ENCODE data around the gene NPPC.
"Not testable (repeated sequence)": the region's sequence is repeated elsewhere in the genome, so short reads cannot be mapped to it uniquely, and the experiment has no call there.

Gene NPPC

DNA sequence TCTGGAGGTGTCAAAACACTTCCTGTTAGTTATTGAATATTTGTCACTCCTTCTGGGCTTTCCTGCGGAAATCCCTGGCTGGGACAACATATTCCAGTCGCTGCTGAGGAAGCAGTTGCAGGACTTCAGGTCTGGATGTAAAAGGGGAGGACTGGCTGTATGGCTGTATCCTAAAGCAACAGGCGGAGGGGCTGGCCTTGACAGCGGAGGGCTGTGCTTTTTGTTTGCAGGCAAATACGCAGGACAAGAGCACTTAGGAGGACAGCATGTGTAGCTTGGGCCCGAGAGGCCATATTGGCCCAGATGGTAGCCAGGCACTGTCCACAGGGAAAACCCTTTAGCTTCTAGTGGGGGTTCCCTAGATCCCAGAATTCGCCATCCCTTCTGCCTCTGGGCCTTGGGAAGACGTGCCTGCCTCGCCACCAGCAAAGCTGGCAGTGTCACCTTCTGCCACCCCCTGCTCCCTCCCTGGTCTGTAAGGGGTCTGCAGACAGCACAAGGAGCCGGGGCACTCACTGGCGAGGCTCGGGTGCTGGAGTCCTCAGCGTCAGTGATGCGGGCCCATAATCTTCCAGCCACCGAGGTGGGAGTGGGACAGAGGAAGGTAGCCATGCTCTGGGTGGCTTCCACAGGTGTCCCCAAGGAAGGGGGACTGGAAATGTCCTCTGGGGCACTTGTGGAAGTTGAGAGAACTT lies 6.7 kb downstream of the NPPC start:
- DNase-seq: no peak

DNA sequence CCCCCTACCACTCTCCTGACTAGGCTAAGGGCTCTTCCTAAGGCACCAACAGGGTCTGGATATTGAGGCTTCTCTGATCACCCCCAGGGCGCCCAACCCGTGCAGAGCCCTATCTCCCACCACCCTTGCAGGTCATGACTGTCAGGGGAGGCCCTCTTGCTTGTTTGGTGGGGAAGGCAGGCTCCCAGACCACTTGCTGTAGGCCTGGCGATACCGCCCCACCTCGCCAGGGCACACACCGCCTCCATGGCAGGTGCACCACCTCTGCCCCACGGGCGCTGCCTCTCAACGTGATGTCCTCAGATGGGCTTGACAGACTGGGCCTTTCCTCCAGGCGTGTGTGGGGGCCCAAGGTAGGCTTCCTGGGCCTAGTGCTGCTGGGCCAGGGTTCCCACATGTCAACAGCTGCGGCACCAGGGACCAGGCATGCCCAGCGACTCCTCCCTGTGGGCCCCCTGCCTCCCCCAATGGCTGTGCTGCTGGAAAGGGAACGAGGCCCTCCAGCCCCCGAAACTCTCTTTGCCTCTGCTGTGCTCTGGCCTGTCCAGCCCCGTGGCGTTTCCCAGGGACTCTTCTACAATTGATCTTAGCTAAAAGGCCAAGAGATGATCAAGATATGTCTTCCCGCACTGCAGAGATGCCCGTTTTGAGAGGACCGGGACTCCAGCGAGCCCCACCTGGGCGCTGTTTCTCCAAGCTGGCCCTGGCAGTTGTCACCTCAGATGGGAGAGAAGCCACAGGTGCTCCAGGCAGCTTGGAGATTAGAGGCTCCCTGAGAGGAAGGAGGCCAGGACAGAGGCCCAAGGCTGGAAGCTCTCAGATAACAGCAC lies 7.5 kb downstream of the NPPC start:
- no peak for DNase-seq

DNA sequence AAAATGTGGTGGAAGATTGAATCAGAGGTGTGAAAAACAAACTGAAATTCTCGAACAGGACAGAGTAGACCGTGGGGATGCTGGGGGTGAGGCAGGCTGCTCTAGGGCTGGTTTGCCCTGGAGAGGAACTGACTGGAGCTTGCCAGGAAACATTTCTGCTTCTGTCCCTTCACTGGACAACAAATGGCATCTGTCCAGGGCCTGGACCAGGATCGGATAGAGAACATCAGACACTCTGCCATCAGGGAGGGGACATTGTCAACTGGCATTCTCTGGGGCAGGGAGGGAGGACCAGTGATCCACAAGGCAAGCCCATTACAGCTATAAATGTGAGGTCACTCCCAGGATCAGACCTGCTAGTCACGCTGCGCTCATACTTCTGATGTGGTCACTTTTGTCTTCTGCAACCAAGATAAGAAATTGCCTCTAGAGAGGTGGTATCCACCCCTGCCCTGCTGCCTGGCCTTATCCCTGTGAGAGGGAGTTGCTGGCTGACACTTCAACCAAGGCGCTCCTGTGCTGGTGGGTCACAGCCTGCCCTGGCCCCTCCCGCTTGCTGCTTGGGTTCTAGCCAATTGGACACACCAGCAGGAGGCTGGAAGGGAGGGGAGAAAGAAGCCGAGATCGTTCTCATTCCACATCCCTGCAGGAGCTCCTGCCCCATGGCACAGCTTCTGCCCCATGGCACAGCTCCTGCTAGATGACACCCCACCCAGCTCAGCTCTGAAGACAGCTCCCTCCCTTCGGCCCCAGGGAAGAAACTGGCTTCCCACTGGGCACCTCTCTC lies 8.7 kb downstream of the NPPC start:
- no peak for DNase-seq

DNA sequence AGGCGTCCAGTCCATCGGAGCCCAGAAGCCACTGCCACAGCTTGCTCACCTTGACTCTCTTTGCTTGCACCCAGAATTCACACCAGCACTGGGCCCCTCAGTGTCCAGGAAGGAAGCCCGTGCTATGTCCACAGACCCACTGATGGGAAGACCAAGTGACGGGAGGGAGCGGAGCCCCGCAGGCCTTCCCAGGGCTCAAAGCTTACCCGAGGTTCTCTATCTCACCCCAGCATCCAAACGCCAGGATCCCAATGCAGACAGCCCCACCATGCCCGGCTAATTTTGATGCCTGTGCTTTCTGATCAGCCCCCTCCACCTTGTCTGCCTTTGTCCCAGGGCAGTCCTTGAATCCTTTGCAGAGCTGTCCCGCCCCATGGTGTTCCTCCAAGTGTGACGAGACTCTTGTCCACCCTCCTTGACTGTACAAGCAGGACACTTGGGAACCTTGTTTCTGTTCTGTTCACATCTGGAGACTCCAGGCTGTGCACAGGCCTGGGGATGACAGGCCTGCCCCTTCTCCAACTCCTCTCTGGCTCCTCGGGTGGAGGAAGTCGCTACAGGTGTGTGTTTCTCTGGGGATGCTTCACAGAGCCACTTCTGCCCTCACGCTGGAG lies 12.0 kb downstream of the NPPC start:
- no peak for DNase-seq

DNA sequence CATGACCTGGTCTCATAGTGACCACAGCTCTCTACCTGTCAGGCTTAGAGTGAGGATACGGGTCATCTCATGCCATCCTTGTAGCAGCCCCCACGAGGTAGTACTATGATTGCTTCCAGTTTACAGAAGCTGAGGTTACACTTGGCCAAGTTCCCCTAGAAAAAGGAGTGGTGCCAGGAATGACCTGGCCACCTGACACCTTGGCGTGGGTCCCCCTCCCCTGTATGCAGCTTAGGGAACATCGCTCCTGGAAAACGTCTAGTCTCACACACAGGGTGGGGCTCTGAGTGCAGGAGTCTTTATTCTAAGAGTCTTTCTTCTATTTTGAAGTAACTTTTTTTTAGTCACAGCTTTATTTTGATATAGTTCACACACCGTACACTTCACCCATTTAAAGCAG lies 14.8 kb downstream of the NPPC start:
- no peak for DNase-seq

DNA sequence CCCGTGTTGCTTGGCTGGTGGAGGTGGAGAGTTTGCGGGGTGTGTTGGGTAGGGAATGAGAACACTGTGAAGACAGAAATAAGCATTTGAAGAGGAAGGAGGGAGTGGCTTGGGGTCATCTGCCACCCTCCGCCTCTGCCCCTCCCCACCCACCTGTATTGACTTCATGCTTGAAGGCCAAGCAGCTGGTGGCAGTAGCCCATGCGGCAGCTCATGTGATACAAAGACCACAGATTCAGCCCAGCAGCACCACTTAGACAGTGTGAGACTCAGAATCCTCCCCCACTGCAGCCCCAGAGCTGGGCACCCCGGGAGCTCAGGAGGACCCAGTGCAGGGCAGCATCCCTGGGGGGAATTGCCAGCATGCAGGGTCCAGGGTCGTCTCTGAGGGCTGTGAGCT lies 15.4 kb downstream of the NPPC start:
- DNase-seq: no peak

DNA sequence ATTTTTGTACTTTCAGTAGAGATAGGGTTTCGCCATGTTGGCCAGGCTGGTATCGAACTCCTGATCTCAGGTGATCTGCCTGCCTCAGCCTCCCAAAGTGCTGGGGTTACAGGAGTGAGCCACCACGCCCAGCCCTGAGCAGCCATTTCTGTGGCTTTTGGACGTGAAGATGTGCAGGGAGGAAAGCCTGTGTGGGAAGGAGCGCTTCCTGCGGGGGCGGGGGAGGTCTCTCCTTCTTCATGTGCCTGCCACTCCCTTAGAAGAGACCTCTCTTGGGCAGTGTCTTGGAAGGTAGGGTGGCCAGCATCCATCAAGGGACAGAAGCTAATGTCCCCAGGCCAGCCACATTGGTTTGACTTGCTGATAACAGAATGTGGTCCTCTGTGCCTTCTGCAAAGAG lies 16.0 kb downstream of the NPPC start:
- not testable (repeated sequence) for DNase-seq

DNA sequence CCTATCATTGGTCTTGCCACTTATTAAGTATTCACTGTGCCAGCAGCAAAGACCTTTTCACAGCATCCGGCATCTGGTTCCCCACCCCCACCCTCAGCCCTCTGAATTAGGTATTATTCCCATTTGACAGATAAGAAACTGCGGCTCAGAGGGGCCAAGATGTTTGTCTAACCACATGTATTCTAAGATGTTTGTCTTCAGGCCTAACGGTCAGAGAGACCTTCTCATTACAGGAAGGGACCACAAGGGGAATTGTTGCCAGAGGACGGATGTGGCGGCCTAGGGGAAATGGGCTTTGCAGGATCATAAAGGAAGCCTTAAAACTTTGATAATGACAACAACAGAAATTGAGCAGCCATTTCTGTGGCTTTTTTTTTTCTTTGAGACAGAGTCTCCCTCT lies 16.6 kb downstream of the NPPC start:
- DNase-seq: no peak

DNA sequence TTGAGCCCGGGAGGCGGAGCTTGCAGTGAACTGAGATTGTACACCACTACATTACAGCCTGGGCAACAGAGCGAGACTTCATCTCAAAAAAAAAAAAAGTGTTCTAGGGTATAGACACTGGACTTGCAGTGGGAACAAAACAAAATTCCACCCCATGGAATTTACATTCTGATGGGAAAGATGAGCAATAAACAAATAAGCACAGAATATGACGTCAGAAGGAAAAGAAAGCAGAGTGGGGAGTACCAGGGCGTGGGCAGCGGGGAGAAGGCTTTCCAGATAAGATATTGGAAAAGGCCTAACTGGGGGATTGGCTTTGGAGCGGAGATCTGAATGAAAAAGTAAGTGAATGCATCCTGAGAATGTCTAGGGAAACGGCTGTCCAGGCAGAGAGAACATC lies 17.6 kb downstream of the NPPC start:
- DNase-seq: no peak

DNA sequence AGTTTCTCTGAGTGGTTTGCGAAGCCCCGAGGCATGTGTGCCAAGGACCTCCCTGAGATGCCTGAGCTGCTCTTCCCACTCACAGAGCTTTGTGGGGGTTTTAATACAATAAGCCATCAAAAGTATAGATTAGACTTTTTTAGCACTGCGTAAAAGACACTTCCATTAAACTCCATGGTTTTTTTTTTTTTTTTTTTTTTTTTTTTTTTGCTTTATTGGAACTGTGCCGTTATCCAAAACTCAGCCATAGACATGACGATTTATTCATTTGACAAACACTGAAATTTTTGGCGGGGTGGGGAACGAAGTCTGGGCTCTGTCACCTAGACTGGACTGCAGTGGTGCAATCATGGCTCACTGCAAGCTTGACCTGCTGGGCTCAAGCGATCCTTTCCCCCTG lies 18.4 kb downstream of the NPPC start:
- DNase-seq: no peak

DNA sequence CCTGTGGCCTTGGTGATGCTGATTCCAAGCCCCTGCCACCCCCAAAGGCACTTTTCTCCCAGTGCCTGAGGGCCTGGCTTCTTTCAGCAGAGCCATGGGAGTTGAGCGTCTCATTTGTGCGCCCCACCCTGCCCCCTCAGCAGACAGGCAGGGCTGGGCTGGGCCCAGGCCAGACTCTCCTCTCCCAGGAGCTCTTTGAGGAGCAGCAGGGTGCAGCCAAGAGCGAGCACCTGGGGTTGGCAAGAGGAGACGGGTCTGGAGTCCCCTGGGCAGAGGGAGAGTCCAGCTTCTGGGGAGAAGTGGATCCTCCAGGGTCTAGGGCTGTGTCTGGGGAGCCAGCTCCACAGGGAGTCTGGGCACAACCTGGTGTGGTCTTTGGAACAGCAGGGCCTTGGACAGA lies 21.2 kb downstream of the NPPC start:
- DNase-seq: no peak

DNA sequence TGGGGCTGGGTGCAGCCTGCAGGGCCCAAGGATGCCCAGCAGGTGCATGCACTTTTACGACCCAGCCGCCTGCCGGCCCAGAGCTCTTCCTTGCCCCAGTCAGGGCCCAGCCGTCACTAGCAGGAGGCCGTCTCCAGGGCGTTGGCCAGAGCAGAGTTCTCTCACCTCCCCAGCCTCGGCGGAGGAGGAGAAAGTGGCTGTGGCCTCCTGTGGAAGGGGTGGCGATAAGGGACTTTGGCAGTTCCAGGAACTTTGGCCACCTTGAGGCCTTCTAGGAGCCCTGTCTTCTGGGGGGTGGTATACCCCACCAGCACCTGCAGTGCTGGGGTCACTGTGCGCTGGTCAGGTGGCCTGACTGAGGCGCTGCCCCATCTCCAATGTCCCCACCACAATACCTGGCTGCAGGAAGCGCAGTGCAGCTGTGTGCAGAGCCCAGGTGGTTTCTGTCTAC lies 22.0 kb downstream of the NPPC start:
- no peak for DNase-seq

DNA sequence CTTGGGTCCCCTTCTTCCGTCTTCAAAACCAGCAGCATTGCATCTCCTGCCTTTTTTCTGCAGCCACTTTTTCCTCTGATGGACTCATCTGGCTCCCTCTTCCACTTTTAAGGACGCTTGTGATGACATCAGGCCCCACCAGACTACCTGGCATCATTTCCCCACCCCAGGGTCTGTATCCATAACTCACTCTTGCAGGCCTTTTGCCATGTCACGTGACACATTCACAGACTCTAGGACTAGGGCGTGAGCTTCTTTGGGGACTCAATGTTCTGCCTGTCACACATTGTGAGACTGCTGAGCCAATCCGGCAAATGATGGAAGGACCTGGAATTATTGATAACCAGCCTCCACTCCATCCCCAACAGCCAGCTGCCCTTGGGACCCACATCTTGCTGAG lies 23.6 kb downstream of the NPPC start:
- no peak for DNase-seq

DNA sequence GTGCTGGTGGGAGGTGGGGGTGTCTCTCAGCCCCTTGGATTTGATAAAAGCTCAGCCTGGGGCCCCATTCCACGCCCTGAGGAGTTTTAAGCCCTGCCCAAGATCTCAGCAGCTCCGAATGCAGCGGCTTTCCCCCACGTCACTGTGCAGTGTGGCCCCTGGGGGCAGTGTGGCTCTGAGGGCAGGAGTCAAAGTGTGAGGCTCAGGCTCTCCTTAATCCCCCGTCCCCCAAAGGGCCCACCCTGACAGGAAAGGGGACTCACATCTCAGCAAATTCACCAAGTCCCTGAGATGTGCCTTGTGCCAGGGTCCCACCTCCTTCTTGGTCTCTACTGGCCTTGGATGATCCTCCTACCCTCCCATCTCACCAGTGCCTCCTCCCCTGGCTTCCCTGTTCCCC lies 25.2 kb downstream of the NPPC start:
- no peak for DNase-seq

DNA sequence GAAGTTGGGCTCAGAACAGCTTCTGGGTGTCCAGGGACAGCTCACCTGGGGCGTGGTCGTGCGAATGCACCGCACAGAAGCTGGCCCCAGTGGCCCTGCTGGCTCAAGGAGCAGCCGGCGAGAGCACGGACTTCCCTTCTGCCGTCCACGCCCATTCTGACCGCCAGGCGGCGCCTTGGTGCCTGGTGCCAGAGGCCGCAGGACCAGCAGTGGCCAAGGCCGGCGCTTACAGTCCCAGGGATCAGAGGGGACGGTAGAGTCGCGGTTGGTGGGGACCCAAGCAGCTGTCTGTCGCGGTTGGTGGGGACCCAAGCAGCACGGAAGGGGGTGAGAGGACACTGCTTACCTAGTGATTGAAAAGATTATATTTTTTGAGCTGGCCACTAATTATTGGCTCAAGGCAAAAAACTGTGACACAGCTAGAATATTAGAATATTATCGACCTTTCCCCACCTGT lies 25.7 kb downstream of the NPPC start:
- DNase-seq: no peak

DNA sequence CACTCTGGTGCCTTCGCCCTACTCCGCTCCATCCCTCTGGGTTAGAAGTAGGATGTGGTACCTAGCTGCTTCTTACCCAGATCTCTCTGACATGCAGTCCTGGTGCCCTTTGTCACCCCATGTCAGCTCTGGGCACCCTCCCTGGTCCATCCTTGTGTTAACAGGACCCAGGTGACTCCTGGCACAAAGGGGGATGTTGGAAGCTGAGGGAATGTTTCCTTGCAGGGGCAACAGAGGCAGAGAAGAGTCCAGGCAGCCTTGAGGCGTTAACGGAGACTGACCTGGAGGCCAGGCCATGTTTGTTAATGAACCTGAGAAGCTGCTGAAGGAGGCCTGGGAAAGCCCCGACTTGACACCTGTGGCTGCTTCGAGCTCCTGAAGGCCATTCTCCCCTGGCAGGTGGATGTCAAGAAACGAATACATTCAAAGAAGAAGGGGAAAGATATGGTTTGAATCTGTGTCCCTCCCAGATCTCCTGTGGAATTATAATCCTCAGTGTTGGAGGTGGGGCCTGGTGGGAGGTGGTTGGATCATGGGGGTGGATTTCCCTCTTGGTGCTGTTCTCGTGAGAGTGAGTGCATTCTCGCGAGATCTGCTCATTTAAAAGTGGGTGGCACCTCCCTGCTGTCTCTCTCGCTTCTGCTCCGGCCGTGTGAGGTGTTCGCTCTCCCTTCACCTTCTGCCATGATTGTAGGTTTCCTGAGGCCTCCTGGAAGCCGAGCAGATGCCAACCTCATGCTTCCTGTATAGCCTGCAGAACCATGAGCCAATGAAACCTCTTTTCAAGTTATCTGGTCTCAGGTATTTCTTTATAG lies 31.4 kb downstream of the NPPC start:
- DNase-seq: no peak

DNA sequence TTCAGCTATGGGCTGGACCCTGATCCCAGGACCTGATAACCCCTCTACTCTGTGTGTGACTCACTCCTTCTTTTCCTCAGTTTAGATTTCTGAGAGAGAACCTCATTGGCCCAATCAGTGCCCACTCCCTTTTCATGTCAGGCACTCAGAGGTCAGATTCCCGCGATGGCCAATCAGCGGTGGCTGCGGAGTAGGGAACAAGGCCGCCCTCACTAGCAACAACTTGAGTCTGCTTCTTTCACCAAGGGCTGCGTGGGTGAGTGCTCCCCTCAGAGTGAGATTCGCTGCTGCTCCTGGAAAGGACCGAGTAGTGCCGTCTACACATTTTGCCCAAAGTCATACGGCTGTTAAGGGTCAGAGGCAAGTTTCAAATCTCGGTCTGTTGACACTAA lies 34.7 kb downstream of the NPPC start:
- DNase-seq: no peak

DNA sequence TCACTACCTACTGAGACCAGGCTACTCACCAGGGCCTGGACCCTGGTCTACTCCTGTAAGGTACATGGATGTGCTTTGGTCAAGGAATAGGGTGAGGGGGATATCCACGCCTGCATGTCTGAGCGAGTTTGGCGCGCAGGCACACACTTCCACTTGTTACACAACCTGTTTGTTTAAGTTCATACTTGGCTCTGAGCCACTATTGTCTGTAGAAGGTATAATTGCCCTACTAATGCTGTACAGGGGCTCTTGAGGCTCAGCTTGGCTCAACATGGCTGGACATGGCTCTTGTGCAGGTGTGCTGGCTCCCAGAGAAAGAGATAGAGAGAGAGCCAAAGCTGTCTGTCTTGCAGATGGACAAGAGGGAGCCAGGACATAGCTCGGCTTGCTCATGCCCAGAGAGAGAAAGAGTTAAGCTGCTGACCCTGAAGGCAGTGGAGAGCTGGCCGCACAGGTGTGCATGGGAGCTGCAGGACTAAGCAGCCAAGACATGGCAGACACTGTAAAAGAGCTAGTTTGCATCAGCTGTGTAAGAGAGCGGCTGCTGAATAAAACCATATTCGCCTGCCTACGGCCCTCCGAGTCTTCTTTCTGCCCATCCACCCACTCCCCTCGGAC lies 35.2 kb downstream of the NPPC start:
- DNase-seq: no peak

DNA sequence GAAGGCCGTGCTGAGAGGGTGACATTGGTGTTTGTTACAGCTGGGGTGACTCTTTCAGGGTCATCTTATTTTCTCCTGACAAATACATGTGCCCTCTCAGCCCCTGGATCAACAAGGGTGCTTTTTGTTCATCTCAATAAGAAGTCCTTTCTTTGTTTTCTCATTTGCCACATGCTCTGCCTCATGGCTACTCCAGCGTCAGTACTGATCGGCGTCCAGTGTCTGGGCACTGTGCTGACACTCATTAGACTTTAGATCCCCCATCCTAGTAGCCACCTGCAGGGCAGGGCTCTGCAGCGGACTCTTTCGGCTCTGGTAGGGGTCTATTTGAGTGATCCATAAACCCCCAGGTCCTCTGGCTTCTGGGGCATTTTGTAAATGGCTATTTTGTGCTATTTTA lies 38.4 kb downstream of the NPPC start:
- DNase-seq: no peak

DNA sequence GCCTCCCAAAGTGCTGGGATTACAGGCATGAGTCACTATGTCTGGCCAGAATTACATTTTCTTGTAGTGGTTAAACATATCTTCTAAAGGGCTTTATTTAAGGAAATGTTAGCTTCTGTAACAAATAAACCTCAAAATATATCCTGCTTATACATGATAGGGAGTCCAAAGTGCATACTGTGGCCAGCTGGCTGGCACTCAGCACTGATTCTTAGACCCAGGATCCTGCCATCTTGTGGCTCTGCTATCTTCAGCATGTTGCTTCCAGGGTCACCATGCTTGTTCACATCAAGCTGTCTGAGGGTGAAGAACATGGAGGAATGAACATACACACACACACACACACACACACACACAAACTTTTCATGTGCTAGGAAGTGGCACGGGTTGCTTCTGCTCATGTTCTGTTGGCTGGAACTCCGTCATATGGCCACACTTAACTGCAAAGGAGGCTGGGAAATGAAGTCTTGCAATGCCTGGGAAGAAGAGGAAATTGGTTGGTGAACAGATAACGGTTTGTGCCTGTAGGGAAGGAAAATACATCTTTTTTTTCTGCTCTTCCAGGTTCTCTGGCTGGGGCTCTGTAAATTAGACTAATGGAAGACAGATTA lies 40.0 kb downstream of the NPPC start:
- DNase-seq: no peak

DNA sequence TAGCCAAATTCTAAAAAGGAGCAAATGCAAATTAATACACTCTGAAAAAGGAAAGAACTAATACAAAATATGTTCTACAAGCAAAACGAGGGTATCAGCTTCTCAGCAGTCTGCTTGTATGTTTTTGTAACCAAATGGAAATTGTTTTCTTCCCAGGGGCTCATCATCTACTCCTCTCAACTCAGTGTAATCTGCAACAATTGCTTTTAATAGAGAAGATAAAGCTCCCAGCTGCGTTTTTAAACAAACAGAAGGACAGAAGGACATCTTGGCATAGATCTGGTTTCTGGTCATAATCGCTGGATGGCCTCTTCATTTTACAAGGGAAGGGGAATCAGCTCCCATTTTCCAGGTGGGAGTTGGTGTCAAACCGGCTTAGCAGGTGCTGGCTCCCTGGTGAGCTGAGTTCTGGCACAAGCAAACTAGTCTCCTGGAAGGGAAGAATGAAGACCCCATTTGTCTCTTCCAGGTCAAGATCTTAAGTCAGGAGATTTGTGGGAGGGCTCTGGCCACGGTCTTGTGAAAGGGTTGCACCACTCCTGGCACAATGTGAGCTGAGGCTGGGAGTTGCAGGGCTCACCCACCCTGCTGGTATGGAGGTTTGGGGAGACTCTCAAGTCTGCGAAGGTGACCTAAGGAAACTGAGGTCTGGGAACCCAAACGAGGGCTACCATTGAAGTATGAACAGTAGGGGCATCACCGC lies 41.6 kb downstream of the NPPC start:
- no peak for DNase-seq

Data from GDM1 (cell line).